ENCODE measurements around the gene SMC5.
"Not testable (repeated sequence)": the region's sequence is repeated elsewhere in the genome, so short reads cannot be mapped to it uniquely, and the experiment has no call there.

SMC5 gene

GRCh38 chr9:70258692-70259511 is at the start of gene SMC5:
Gene SMC5, plus strand, starts transcription at chr9:70258978. Its CDS starts 101 bp downstream, at chr9:70259079.
- DNase-seq (ENCODE audit: low read depth in 3 of 3): peak; percentile 71 to 78 (median 76)

- no peak for DNase-seq (ENCODE audit: low read depth in 3 of 3)
Observed at GRCh38 chr9:70217029-70217428, 41.7 kb upstream of the SMC5 start.

DNA sequence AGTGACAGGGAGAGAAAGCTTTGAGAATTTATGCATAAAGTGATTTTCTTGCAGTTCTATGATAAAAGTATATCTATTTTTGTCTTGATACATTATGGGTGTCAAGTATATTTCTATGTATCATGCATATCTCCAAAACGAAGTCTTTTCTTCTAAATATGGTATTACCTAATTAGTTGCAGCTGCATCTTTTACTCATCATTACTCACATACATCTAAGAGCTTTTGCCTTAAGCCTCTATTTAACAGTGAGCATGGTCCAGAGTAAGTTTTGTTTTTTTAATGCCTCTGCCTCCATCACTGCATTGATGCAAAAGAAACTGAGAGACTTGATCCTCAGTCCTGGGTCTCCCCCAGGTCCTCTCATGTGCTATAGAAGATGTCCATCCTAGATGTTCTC is 40.0 kb upstream of the SMC5 start:
- DNase-seq (ENCODE audit: low read depth in 3 of 3): no peak

GRCh38 chr9:70220216-70220615 is 38.6 kb upstream of the SMC5 start:
- DNase-seq (ENCODE audit: low read depth in 3 of 3): no peak

DNA sequence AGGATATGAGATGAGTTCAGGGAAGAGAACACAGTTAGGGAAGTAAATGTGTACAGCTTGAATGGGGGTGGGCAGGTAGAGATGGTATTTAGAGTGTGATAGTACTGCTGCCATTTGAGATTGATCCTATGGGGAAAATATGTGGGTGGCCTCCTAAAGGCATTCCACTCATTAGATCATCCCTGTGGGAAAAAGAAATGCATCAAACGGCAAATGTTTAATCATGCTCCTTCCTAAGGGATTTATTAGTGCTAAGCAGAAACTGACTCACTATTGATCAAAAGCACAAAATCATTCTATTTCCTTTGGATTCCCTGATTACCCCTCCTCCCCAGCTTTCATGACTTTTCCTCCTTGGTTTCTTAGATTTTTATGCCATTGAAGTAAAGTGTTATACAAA is 36.4 kb upstream of the SMC5 start:
- no peak for DNase-seq (ENCODE audit: low read depth in 3 of 3)

DNA sequence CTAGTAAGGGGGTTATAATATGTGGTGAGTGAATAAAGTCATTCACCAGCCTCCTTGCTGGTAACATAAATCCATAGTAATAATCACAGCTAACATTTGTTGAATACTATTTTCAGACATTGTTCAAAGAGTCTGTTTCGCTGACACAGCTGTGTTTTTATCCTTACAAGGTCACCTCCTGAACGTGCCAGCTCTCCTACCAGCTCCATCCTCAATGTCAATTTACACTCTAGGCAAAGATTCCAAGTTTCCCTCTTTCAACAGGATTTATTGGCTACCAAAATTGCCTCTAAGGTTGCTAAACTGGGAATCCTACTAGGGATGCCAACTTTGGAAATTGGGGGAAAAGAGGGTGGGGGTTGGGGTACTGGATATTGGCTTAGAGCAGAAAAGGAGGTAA is 30.7 kb upstream of the SMC5 start:
- DNase-seq (ENCODE audit: low read depth in 3 of 3): no peak

DNA sequence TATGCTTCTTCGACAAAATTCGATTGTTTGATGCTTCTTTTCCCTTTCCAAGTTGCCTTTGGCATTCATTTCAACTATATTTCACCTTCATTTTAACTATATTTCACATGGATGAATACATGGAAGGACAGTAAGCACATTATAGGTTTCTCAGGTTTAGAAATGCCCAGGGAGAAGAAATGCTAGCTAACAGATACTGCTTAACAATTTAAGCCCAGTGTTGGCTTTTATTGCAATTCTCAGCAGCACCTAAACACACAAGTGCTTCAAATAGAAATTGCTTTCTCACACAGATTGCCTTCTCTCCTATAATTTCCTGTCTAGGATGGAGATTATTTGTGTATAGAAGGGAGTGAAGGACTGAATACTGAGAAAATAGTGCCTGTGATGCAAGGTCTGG is 30.2 kb upstream of the SMC5 start:
- no peak for DNase-seq (ENCODE audit: low read depth in 3 of 3)

- DNase-seq (ENCODE audit: low read depth in 3 of 3): no peak
Observed at GRCh38 chr9:70229026-70229425, 29.8 kb upstream of the SMC5 start.

- DNase-seq (ENCODE audit: low read depth in 3 of 3): no peak
Observed at GRCh38 chr9:70229579-70229978, 29.2 kb upstream of the SMC5 start.

- DNase-seq (ENCODE audit: low read depth in 3 of 3): no peak
Observed at GRCh38 chr9:70232476-70232875, 26.3 kb upstream of the SMC5 start.

DNA sequence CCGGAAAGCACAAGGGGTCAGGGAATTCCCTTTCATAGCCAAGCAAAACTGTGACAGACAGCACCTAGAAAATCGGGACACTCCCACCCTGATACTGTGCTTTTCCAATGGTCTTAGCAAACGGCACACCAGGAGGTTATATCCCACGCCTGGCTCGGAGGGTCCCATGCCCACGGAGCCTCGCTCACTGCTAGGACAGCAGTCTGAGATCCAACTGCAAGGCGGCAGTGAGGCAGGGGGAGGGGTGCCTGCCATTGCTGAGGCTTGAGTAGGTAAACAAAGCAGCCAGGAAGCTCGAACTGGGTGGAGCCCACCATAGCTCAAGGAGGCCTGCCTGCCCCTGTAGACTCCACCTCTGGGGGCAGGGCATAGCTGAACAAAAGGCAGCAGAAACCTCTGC is 24.6 kb upstream of the SMC5 start:
- DNase-seq (ENCODE audit: low read depth in 3 of 3): not testable (repeated sequence)

DNA sequence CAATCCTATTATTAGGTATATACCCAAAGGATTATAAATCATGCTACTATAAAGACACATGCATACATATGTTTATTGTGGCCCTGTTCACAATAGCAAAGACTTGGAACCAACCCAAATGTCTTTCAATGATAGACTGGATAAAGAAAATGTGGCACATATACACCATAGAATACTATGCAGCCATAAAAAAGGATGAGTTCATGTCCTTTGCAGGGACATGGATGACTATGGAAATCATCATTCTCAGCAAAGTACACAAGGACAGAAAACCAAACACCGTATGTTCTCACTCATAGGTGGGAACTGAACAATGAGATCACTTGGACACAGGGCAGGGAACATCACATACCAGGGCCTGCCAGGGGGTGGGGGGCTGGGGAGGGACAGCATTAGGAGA is 12.8 kb upstream of the SMC5 start:
- DNase-seq (ENCODE audit: low read depth in 3 of 3): not testable (repeated sequence)

DNA sequence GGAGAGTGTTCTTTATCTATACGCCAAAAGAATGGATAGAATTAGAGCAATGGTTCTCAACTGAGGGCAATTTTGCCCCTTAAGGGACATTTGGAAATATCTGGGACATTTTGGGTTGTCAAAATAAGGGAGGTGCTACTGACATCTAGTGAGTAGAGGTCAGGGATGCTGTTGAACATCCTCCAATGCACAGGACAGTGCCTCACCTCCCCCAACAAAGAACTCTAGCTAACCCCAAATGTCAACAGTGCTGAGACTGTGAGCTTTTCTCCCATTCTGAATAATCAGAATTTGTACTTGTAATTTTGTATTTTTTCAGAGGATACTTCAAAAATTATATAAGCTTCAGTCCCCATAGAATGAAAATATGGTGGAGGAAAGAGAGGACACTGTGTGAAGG is 8.6 kb upstream of the SMC5 start:
- no peak for DNase-seq (ENCODE audit: low read depth in 3 of 3)

- DNase-seq (ENCODE audit: low read depth in 3 of 3): no peak
Observed at GRCh38 chr9:70255486-70255885, 3.3 kb upstream of the SMC5 start.

DNA sequence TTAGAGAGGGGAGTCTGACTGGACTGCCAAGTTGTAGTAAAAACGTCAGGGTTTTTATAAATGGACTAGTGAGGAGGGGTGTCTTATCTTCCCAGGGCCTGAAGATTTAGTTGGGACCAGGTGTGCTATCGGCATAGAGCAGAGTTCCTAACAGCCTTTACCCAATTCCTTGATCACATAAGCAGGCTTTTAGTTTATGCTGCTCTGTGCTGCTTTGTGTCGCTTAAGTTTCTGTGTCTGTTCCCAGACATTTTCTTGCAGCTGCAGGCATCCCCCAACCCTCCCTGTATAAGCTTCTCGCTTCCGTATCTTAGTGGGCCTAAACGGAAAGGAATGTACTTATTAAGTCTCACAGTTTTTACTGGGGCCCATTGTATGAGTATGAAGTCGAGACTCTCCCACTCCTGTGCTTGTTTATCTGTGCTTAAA is 2.6 kb upstream of the SMC5 start:
- DNase-seq (ENCODE audit: low read depth in 3 of 3): no peak

DNA sequence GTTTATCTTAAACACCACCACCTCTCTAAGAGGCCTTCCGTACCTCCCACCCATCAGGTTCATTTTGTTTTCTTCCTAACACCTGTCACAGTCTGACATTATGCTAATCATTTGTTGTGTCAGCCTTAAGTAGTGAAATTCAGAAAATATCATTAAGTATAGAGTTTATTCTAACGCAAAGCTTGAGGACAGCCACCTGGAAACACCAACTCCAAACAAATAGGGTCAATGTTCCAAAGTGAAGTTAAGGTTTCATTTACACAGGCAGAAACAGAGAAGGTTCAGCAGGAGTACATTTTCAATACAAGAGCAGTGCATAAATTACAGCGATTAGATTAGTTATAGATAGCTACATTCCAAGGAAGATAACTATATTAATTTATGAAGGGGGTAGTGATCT is 1.3 kb upstream of the SMC5 start:
- DNase-seq (ENCODE audit: low read depth in 3 of 3): no peak

- DNase-seq (ENCODE audit: low read depth in 3 of 3): peak in 2 of 3 donors; percentile 4 to 29
Observed at GRCh38 chr9:70257991-70258691, 637 bp upstream of the SMC5 start.

- DNase-seq (ENCODE audit: low read depth in 3 of 3): no peak
Observed at GRCh38 chr9:70259512-70259802, 679 bp downstream of the SMC5 start.

- no peak for DNase-seq (ENCODE audit: low read depth in 3 of 3)
Observed at GRCh38 chr9:70260007-70260443, 1.2 kb downstream of the SMC5 start.

GRCh38 chr9:70260606-70261005 is 1.8 kb downstream of the SMC5 start:
- DNase-seq (ENCODE audit: low read depth in 3 of 3): no peak

DNA sequence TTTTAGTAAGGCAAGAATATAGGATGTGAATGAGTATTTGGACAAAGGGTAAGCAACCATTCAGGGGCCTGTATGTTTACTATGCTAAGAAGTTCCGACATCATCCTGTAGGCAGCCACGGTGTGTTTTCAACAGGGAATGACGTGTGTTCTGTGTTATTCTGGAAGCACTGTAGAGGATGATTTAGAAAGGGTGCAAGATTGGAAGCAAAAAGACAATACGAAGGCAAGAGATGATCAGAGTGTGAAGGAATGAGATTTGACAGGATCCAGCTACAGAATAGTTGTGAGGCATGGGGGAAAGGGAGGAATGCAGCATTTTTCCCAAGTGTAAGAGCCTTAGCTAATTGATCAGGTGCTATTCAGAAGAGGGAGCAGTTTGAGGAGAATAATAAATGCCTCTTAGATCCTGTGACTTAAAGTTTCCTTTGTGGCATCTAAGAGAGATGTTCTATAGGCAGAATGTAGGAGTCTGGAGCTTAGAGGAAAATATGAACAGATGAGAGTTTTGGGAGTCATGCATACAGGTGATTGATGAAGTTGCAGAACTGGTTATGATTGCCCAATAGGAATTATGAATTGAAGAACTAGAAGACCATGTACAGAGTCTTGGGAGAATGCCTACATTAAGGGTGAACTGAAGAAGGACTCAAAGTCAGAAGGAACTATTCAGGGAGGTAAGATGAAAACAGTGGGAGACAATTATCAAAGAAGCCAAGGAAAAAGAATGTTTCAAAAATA is 2.5 kb downstream of the SMC5 start:
- DNase-seq (ENCODE audit: low read depth in 3 of 3): no peak

- no peak for DNase-seq (ENCODE audit: low read depth in 3 of 3)
Observed at GRCh38 chr9:70262366-70262765, 3.6 kb downstream of the SMC5 start.

DNA sequence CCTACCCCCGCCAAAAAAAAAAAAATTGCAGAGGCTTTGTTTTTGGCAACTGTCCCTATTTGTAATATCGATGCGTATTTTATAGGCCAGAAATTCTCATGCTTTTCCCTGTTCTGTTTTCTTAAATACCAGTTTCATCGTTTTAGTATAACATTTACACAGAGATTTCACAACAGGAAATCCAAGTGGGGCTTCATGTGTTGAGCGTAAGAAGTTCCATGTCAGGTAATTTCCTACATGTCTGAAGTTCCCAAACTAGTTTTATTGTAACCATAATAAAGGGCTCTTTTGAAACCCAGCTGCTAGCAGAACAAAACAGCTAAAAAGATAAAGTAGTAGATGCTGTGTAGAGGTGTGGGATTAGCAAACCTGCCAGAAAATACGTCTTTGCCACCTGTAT is 4.2 kb downstream of the SMC5 start:
- no peak for DNase-seq (ENCODE audit: low read depth in 3 of 3)

Measured in stimulated activated CD4-positive, alpha-beta T cell treated with anti-CD3 and anti-CD28 coated beads, TNF-alpha, amount 100 ng/mL, for 48 hours (primary cell).